OCI-LY7 (cell line): ENCODE data around the gene SIDT1. TPM values are rescaled to one million over a fixed set of nuclear protein-coding genes. Genes with fewer than 3 reads are reported as not detected.

Experiments used
- BruUV-seq: library from RNA; stranded (reverse); fragments of 400-500 nt; replicated peaks from 2 replicates; lab custom pipeline; 2021; lab: Mats Ljungman, UMichigan
- CTCF ChIA-PET: fragments of 300-600 bp; sonication (Branson Sonifier 250); formaldehyde crosslinking; loops from one replicate; lab custom pipeline; 2022; ENCODE audit warnings: antibody characterized with exemption; ENCODE audit not compliant: unreplicated experiment; lab: Charles Lee
- POLR2A ChIA-PET: fragments of 300-600 bp; sonication (Branson Sonifier 250); formaldehyde crosslinking; loops from one replicate; lab custom pipeline; 2022; ENCODE audit warnings: antibody characterized with exemption; lab: Charles Lee
- DNase-seq: peaks from one replicate; pipeline ENCODE4 v3.0.0-alpha.2; 2015; ENCODE audit warnings: low spot score
- H2AFZ ChIP-seq: fragments of 200-600 bp; sonication (generic), shearing (Covaris generic); 2 replicates; pipeline ENCODE4 v1.6.1; 2014; ENCODE audit warnings: mild to moderate bottlenecking, antibody characterized with exemption, low read length, moderate library complexity
- H3K27ac ChIP-seq: fragments of 200-600 bp; sonication (generic); 2 replicates; pipeline ENCODE4 v1.5.1; 2014; ENCODE audit warnings: mixed run types, low read depth, mild to moderate bottlenecking, moderate library complexity, low read length, inconsistent platforms; ENCODE audit not compliant: poor library complexity, severe bottlenecking
- H3K36me3 ChIP-seq: fragments of 200-600 bp; sonication (generic); 2 replicates; pipeline ENCODE4 v1.6.1; 2014; ENCODE audit warnings: mild to moderate bottlenecking, antibody characterized with exemption, low read length, moderate library complexity, mixed read lengths; ENCODE audit not compliant: insufficient read depth
- H3K4me1 ChIP-seq: fragments of 200-600 bp; sonication (generic); 2 replicates; pipeline ENCODE4 v1.5.1; 2014; ENCODE audit warnings: mild to moderate bottlenecking, low read length; ENCODE audit not compliant: insufficient read depth, poor library complexity, severe bottlenecking
- H3K4me2 ChIP-seq: fragments of 200-600 bp; sonication (generic); 2 replicates; pipeline ENCODE4 v1.6.1; 2014; ENCODE audit warnings: mild to moderate bottlenecking, low read length
- H3K4me3 ChIP-seq: fragments of 200-600 bp; sonication (generic); 2 replicates; pipeline ENCODE4 v1.5.1; 2014; ENCODE audit warnings: mild to moderate bottlenecking, low read depth, low read length; ENCODE audit not compliant: poor library complexity, severe bottlenecking
- H3K79me2 ChIP-seq: fragments of 200-600 bp; sonication (generic); 2 replicates; pipeline ENCODE4 v1.6.1; 2016; ENCODE audit warnings: low read depth, mild to moderate bottlenecking, low read length, moderate library complexity, mixed read lengths; ENCODE audit not compliant: insufficient read depth
- H3K9me2 ChIP-seq: fragments of 200-600 bp; sonication (generic); 2 replicates; pipeline ENCODE4 v1.6.1; 2016; ENCODE audit warnings: mild to moderate bottlenecking, low read length, mixed read lengths; ENCODE audit not compliant: insufficient read depth
- H3K9me3 ChIP-seq: fragments of 200-600 bp; sonication (generic); 2 replicates; pipeline ENCODE4 v1.6.1; 2014; ENCODE audit warnings: mild to moderate bottlenecking, mixed run types, low read length, mixed read lengths
- H4K20me1 ChIP-seq: fragments of 200-600 bp; sonication (generic); 2 replicates; pipeline ENCODE4 v1.6.1; 2014; ENCODE audit warnings: mild to moderate bottlenecking, antibody characterized with exemption, low read length, moderate library complexity, mixed read lengths; ENCODE audit not compliant: insufficient read depth
- EZH2phosphoT487 ChIP-seq: fragments of 200-600 bp; sonication (generic); IDR thresholded peaks from 2 replicates; pipeline ENCODE4 v1.6.1; 2018; ENCODE audit warnings: low read depth, borderline replicate concordance, mild to moderate bottlenecking, mixed run types, antibody characterized with exemption, low read length, moderate library complexity, mixed read lengths
- intact Hi-C: fragments of 100-400 bp; cut with micrococcal nuclease; formaldehyde crosslinking; loops from one replicate; pipeline ENCODE4 v1.10.0; 2022; ENCODE audit not compliant: unreplicated experiment
- total RNA-seq, 2 experiments: library from RNA; depleted of rRNA in 1 of 2; stranded (reverse); fragments of >200 nt in 1 of 2; shearing (Covaris generic) in 1 of 2; gene quantifications; 2 replicates each; pipeline ENCODE4 v1.2.3, GENCODE V29; 2014 to 2022
- TF ChIP-seq, protein P1 (sequence below): fragments of 200-600 bp; sonication (generic); conservative IDR thresholded peaks from 2 replicates; pipeline ENCODE4 v1.5.1; 2014; ENCODE audit warnings: mild to moderate bottlenecking, antibody characterized with exemption, low read length, moderate library complexity, mixed read lengths

SIDT1 gene
- total RNA-seq, 2 experiments from 2014 or later, result 7.3 to 10.3 TPM

DNA sequence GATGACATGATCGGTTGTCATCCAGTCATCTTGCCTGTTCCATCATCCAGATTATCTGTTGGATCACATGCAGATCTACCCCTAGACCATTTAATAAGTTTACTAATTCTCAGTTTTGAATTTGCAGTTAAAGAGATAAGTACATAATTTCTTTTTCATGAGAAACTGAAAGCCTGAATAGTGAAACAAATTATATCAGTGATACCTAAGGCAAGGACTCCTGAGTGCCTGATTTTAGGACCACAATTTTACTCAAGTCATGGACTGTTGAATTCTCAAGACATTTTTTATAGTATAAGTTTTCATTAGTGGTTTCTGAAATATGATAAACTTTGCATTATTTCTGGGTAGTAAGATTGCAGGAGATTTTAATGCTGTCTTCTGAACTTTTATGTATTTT is 13.2 kb downstream of the SIDT1 start:
- no peaks in the 10 kb centered on the region for H4K20me1 ChIP-seq
- no TSS peak for BruUV-seq
- intact Hi-C loops, result no loop called here
- H3K4me3 ChIP-seq, result no peak overlapping the region
- TF ChIP-seq EZH2phosphoT487, result no peak
- TF ChIP-seq, protein P1, sequence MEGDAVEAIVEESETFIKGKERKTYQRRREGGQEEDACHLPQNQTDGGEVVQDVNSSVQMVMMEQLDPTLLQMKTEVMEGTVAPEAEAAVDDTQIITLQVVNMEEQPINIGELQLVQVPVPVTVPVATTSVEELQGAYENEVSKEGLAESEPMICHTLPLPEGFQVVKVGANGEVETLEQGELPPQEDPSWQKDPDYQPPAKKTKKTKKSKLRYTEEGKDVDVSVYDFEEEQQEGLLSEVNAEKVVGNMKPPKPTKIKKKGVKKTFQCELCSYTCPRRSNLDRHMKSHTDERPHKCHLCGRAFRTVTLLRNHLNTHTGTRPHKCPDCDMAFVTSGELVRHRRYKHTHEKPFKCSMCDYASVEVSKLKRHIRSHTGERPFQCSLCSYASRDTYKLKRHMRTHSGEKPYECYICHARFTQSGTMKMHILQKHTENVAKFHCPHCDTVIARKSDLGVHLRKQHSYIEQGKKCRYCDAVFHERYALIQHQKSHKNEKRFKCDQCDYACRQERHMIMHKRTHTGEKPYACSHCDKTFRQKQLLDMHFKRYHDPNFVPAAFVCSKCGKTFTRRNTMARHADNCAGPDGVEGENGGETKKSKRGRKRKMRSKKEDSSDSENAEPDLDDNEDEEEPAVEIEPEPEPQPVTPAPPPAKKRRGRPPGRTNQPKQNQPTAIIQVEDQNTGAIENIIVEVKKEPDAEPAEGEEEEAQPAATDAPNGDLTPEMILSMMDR, result no peak
- H3K4me1 ChIP-seq, result peaks cover 10% of the 10 kb centered on the region
- H3K9me3 ChIP-seq, result no peaks in the 10 kb centered on the region
- H3K36me3 ChIP-seq, result no peaks in the 10 kb centered on the region
- CTCF ChIA-PET, result no interaction called here
- H3K79me2 ChIP-seq, result no peaks in the 10 kb centered on the region
- DNase-seq, result no peak
- POLR2A ChIA-PET, result no interaction called here
- no peaks in the 10 kb centered on the region for H3K9me2 ChIP-seq
- no peak overlapping the region for H3K4me2 ChIP-seq
- no peak overlapping the region for H3K27ac ChIP-seq
- no peak overlapping the region for H2AFZ ChIP-seq

- Histone ChIP-seq H4K20me1 (no peaks in the 10 kb centered on the region), H3K79me2 (no peaks in the 10 kb centered on the region), H3K27ac (no peak overlapping the region), H3K9me2 (no peaks in the 10 kb centered on the region), H3K4me2 (peak overlapping the region; percentile 31; the same call in 1 of the 2 replicates), H2AFZ (no peak overlapping the region), H3K36me3 (no peaks in the 10 kb centered on the region), H3K4me1 (peaks cover 10% of the 10 kb centered on the region), H3K9me3 (no peaks in the 10 kb centered on the region), H3K4me3 (no peak overlapping the region)
- POLR2A ChIA-PET, result interaction anchor here (1.1 kb wide), 1 partner anchor 31 kb away, joined by 3 read pairs; no protein-coding TSS in a partner anchor
- intact Hi-C loops, result no loop called here
- BruUV-seq, result no TSS peak
- CTCF ChIA-PET, result interaction anchor here (0.8 kb wide), 2 partner anchors 21 to 282 kb away, joined by 3 to 7 read pairs; no protein-coding TSS in a partner anchor
- DNase-seq, result no peak
- TF ChIP-seq, protein P1, result no peak
- no peak for TF ChIP-seq EZH2phosphoT487
Measured at GRCh38 chr3:113546414-113546893, 14.1 kb downstream of the SIDT1 start.

GRCh38 chr3:113548501-113548900 is 16.1 kb downstream of the SIDT1 start:
- POLR2A ChIA-PET, result no interaction called here

More at GRCh38 chr3:113548501-113548900, 16.1 kb downstream of the SIDT1 start:
- H3K36me3 ChIP-seq, result no peaks in the 10 kb centered on the region
- no peak overlapping the region for H2AFZ ChIP-seq
- no peak for TF ChIP-seq EZH2phosphoT487
- TF ChIP-seq, protein P1, result no peak
- H3K4me1 ChIP-seq, result peaks cover 10% of the 10 kb centered on the region
- H3K4me3 ChIP-seq, result no peak overlapping the region
- intact Hi-C loops, result no loop called here
- H3K9me2 ChIP-seq, result no peaks in the 10 kb centered on the region
- H3K9me3 ChIP-seq, result no peaks in the 10 kb centered on the region
- no peak overlapping the region for H3K27ac ChIP-seq
- no peaks in the 10 kb centered on the region for H4K20me1 ChIP-seq
- no peak overlapping the region for H3K4me2 ChIP-seq
- CTCF ChIA-PET, result no interaction called here
- no TSS peak for BruUV-seq
- no peaks in the 10 kb centered on the region for H3K79me2 ChIP-seq
- no peak for DNase-seq
